Cardiac muscle cell (in vitro differentiated cells and primary cell): ENCODE results near the gene LIPG. TPM values are rescaled to one million over a fixed set of nuclear protein-coding genes. Genes with fewer than 3 reads are reported as not detected.

Experiments used
- DNase-seq, 2 donors: peaks; one replicate each; pipeline versions ENCODE4 v3.0.0 to v3.0.0-alpha.2; 2010 to 2017; ENCODE audit warnings: low read depth in 1 of 2, low spot score in 1 of 2
- H3K27ac ChIP-seq: fragments of 200-600 bp; sonication (generic); 2 replicates; pipeline ENCODE4 v1.5.1; 2016
- H3K27me3 ChIP-seq: fragments of 200-600 bp; sonication (generic); 2 replicates; pipeline ENCODE4 v1.6.0; 2016; ENCODE audit warnings: control low read depth
- H3K36me3 ChIP-seq: fragments of 200-600 bp; sonication (generic); 2 replicates; pipeline ENCODE4 v1.5.1; 2016; ENCODE audit warnings: control low read depth
- H3K4me1 ChIP-seq: fragments of 200-600 bp; sonication (generic); 2 replicates; pipeline ENCODE4 v1.8.1; 2017; ENCODE audit warnings: low read depth, mild to moderate bottlenecking, mixed run types
- H3K4me3 ChIP-seq: fragments of 200-600 bp; sonication (generic); 2 replicates; pipeline ENCODE4 v1.5.1; 2016; ENCODE audit warnings: mild to moderate bottlenecking
- H3K9me3 ChIP-seq: fragments of 200-600 bp; sonication (generic); 2 replicates; pipeline ENCODE4 v1.5.1; 2017; ENCODE audit warnings: low read depth, mild to moderate bottlenecking, control low read depth
- CTCF ChIP-seq: IDR thresholded peaks from 2 replicates; pipeline ENCODE4 v1.5.1; 2012; ENCODE audit warnings: low read depth, mild to moderate bottlenecking, low read length
- polyA plus RNA-seq: library from polyadenylated mRNA; unstranded; fragments of >200 nt; fragmentation: Nextera tagmentation; extraction: Ambion mirVana; gene quantifications from 2 replicates; pipeline ENCODE4 v1.2.1, GENCODE V29; 2016
- total RNA-seq: library from RNA; depleted of rRNA; stranded (reverse); fragments of >200 nt; gene quantifications from 2 replicates; pipeline ENCODE4 v1.2.3, GENCODE V29; 2016

LIPG gene
- total and polyA plus RNA-seq, 2 experiments from 2014 or later, result 1.5 to 2.8 TPM

- Histone ChIP-seq H3K27me3 (no peaks in the 10 kb centered on the region), H3K36me3 (no peaks in the 10 kb centered on the region), H3K27ac (no peak overlapping the region), H3K9me3 (no peaks in the 10 kb centered on the region), H3K4me1 (no peaks in the 10 kb centered on the region), H3K4me3 (no peak overlapping the region)
- DNase-seq, result no peak
- TF ChIP-seq CTCF, result no peak
Observed at GRCh38 chr18:49621717-49622351, 60.0 kb downstream of the LIPG start.

GRCh38 chr18:49623571-49623970 lies 61.7 kb downstream of the LIPG start:
- DNase-seq, result no peak
- no peaks in the 10 kb centered on the region for H3K36me3 ChIP-seq
- no peak overlapping the region for H3K4me3 ChIP-seq
- no peaks in the 10 kb centered on the region for H3K27me3 ChIP-seq
- no peaks in the 10 kb centered on the region for H3K4me1 ChIP-seq
- no peak for TF ChIP-seq CTCF
- H3K9me3 ChIP-seq, result no peaks in the 10 kb centered on the region
- H3K27ac ChIP-seq, result no peak overlapping the region

GRCh38 chr18:49625021-49625691 lies 63.3 kb downstream of the LIPG start:
- Histone ChIP-seq H3K4me3 (no peak overlapping the region), H3K27me3 (no peaks in the 10 kb centered on the region), H3K27ac (no peak overlapping the region), H3K9me3 (no peaks in the 10 kb centered on the region), H3K4me1 (no peaks in the 10 kb centered on the region), H3K36me3 (no peaks in the 10 kb centered on the region)
- no peak for TF ChIP-seq CTCF
- DNase-seq, result no peak

GRCh38 chr18:49626842-49627467 lies 65.1 kb downstream of the LIPG start:
- no peaks in the 10 kb centered on the region for H3K27me3 ChIP-seq
- DNase-seq, result no peak
- no peaks in the 10 kb centered on the region for H3K36me3 ChIP-seq
- H3K9me3 ChIP-seq, result no peaks in the 10 kb centered on the region
- TF ChIP-seq CTCF, result no peak
- no peak overlapping the region for H3K4me3 ChIP-seq
- H3K27ac ChIP-seq, result no peak overlapping the region
- no peaks in the 10 kb centered on the region for H3K4me1 ChIP-seq

- H3K4me3 ChIP-seq, result no peak overlapping the region
- TF ChIP-seq CTCF, result no peak
- no peaks in the 10 kb centered on the region for H3K27me3 ChIP-seq
- DNase-seq, result no peak
- H3K36me3 ChIP-seq, result no peaks in the 10 kb centered on the region
- no peaks in the 10 kb centered on the region for H3K9me3 ChIP-seq
- no peak overlapping the region for H3K27ac ChIP-seq
- no peaks in the 10 kb centered on the region for H3K4me1 ChIP-seq
Observed at GRCh38 chr18:49628119-49628518, 66.3 kb downstream of the LIPG start.
